Stimulated activated CD4-positive, alpha-beta T cell treated with anti-CD3 and anti-CD28 coated beads, Interleukin-15, amount 100 ng/mL, for 48 hours (primary cell): ENCODE data around the gene RAB3D.
"Not testable (repeated sequence)": the region's sequence is repeated elsewhere in the genome, so short reads cannot be mapped to it uniquely, and the experiment has no call there.

ENCODE experiments used
- DNase-seq, 2 donors: peaks; one replicate each; pipeline ENCODE4 v3.0.0-alpha.2; 2020; ENCODE audit warnings: low read depth in 2 of 2

Gene RAB3D

DNA sequence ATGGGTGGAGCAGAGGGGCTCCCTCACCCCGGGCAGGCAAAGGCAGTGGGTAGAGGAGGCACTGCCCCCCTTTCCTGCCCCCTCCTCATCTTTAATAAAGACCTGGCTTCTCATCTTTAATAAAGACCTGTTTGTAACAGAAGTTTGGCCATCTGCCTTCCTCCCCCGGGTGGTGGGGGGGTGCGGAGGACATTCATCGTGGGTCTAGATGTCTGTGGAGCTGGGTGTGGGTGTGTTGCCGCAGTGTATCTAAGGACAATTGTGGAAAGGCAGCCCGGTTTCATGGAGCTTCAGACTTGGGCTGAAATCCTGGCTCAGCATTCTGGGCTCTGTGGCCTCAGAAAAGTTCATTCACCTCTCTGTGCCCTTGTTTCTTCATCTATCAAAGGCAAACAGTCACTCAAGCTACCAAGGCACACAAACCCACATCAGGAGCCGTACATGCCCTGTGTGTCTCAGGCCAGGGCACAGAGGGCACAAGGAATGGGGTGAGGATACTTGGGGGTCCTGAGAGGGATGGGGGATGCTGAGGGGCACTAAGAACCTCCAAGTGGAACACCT is 26.2 kb upstream of the RAB3D start:
- no peak for DNase-seq

DNA sequence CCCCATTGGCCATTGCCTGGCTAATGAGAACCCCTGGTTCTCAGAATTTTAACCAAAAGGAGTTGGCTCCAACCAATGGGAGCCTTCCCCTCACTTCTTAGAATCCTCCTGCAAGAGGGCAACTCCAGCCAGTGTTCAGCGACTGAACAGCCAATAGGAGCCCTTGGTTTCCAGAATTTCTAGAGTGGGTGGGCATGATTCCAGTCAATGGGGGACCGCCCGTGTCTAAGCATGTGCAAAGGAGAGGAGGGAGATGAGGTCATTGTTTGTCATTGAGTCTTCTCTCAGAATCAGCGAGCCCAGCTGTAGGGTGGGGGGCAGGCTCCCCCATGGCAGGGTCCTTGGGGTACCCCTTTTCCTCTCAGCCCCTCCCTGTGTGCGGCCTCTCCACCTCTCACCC is 25.5 kb upstream of the RAB3D start:
- no peak for DNase-seq

- no peak for DNase-seq
These were observed 24.9 kb upstream of the RAB3D start for GRCh38 chr19:11364296-11364904.

GRCh38 chr19:11363881-11364280 is 24.4 kb upstream of the RAB3D start:
- DNase-seq = no peak

DNA sequence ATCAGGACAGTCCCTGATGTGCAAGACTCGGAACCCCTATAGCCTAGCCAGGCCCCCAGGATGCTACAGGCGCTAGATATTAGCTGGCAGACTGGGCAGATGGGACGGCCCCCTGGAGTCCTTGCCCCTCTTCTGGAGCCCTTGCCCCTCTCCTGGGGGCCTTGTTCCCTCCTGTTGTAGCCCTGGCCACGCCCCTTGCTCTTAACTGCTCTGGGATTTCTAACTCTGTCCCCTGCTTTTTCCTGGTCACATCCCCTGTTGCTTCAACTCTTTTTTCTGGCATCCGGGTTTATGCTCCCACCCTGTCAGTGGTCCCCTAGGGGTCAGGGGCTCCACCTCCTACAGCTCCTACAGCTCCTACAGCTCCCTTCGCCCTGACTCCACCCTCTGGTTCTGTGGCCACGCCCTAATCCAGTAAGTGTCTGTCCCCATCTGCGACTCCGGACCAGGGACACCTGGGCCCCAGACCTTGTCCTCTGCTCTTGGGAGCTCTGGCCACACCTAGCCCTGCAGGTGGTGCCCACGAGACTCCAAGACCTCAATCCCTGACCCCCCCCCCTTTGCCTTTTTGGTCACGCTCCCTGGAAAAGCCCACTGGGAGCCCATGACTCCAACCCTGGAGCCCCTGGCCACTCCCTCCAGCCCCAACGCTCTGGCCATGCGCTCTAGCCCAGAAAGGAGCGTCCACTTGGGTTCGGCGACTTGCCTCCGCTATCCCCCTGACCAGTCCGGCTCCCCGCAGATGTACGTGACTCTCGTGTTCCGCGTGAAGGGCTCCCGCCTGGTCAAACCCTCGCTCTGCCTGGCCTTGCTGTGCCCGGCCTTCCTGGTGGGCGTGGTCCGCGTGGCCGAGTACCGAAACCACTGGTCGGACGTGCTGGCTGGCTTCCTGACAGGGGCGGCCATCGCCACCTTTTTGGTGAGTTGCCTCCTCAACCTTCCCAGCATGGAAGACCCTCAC is 22.6 kb upstream of the RAB3D start:
- DNase-seq = no peak

DNA sequence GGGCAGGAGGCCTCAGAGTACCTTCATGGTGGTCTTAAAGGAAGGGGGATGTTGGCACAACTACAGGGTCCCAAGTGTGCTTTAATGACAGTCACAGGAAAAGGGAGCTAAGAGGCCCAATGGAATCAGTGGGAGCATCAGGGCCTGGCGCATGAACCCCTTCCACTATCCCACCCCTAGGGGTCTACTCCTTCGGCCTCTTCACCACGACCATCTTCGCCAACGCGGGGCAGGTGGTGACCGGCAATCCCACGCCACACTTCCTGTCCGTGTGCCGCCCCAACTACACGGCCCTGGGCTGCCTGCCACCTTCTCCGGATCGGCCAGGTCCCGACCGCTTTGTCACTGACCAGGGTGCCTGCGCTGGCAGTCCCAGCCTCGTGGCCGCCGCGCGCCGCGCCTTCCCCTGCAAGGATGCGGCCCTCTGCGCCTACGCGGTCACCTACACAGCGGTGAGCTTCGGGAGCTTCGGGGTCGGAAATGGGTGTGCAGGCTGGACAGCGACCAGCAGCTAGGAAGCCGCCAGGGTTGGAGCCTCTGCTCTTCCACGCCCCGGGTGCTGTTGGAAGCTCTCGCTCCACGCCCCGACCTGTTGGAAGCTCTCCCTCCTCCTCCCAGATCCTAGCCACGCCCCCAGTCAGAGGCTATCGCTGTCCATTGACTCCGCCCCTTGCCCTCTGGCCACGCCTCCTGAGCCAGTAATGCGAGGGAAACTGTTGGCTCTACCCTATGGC is 21.7 kb upstream of the RAB3D start:
- DNase-seq = no peak

GRCh38 chr19:11359421-11359820 is 20.0 kb upstream of the RAB3D start:
- no peak for DNase-seq

GRCh38 chr19:11356676-11357550 is 17.5 kb upstream of the RAB3D start:
- no peak for DNase-seq

DNA sequence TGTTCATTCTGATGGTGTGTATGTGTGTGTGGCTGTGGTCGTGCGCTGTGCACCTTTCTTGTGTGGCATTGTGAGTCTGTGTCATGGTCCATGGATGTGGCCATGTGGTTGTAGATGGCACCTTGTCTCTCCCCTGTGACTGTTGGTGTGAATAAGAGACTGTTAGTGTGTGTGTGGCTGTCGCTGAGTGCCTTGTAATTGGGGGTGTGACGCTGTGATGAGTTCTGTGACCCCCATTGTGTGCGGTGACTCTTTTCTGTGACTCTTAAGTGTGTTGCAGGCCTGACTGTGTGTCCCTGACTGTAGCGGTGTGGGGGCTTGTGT is 16.6 kb upstream of the RAB3D start:
- no peak for DNase-seq

DNA sequence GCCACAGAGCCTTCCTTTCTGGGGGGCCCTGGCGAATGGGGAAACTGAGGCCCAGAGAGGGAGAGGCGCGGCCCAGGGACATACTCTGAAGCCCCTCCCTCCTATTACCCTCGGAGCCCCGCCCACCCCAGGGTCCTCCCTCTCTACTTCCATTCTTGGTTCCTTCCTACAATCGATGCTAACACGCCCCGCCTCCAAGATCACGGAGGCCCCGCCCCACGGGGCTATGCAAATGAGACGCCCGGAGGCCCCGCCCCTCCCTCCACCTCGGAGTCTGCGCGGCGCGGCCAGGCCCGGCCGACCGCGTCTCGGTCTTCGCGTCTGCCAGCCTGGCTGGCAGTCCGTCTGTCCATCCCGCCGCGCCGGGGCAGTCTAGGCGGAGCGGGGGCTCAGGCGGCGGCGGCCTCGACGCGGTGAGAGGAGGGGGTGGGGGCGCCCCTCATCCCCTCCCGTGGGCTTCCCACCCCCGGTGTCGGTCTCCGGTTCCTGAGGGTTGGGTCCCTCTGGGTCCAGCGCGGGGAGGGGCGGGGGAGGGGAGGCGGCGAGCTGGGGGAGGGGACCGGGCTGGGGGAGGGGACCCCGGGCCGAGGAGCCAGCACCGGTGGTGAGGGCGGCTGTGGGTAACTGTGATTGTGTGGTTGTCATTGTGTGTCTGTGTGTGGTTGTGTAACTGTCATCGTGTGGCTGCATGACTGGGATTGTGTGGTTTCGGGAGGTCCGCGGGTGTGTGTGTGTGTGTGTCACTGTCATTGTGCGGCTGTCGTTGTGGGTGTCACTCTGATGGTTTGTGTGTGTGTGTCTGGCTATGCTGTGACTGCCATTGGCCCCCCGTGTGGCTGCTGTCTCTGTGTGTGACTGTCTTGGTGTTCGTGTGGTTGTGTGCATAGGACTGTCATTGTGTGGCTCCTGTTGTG is 16.0 kb upstream of the RAB3D start, which contains the start of gene PLPPR2:
TSS of gene PLPPR2 (plus strand) at position 273 of the 914 bp plus-strand sequence. CDS start 2,242 bp downstream, outside the sequence.
- DNase-seq = peak; percentile 76 to 86

DNA sequence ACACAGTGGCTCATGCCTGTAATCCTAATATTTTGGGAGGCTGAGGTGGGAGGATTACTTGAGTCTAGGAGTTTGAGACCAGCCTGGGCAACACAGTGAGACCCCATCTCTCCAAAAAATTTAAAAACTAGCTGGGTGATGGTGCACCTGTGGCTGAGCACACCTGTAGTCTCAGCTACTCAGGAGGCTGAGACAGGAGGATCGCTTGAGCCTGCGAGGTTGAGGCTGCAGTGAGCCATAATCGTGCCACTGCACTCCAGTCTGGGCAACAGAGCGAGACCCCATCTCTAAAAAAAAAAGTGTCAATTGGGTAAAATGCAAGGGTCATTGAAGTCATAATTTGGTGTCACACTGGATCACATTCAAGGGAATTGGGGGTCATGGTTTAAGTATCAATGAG is 14.6 kb upstream of the RAB3D start:
- not testable (repeated sequence) for DNase-seq

GRCh38 chr19:11349171-11349570 is 9.7 kb upstream of the RAB3D start:
- DNase-seq = no peak

GRCh38 chr19:11347546-11348039 is 8.1 kb upstream of the RAB3D start:
- DNase-seq = no peak

- peak; percentile 98 for DNase-seq
These were observed 6.9 kb upstream of the RAB3D start, which contains the start of the genes CCDC159 and TMEM205 for GRCh38 chr19:11346104-11346940. Gene CCDC159 (plus strand): TSS chr19:11346519. CDS start chr19:11346607, 88 bp downstream. Gene TMEM205 (minus strand): TSS chr19:11346268. CDS start chr19:11345619, 649 bp downstream.

DNA sequence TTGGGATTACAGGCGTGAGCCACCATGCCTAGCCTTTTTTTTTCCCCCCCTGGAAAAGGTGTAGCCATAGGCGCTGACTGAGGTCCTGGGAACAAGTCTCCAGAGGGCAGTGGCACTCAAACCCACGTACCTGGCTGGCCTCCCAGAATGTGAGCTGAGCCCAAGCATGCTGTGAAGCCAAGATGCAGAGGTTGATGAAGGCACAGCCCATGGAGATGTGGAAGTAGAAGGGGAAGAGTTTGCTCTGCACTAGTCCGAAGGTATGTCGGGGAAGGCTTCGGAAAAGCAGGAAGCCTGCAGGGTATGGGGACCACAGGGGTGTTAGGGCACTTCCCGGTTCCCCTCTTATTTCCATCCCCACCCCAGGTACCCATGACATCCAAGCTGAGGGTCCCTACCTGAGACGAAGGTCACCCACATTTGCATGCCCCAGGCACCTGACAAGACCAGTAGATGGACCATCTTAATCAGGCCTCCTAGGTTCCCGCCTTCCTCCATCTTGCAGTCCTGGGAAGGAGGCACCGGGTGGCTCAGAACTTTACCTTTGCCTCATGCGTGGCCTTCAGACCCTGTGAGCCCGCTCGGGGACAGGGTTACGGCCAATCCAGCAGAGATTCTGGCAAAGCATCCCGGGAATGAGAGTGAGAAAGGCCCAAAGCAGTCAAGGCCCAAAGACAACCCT is 5.8 kb upstream of the RAB3D start:
- no peak for DNase-seq

- no peak for DNase-seq
These were observed 3.0 kb upstream of the RAB3D start for GRCh38 chr19:11342429-11342828.

GRCh38 chr19:11340099-11340467 is 626 bp upstream of the RAB3D start:
- DNase-seq = not testable (repeated sequence)

DNA sequence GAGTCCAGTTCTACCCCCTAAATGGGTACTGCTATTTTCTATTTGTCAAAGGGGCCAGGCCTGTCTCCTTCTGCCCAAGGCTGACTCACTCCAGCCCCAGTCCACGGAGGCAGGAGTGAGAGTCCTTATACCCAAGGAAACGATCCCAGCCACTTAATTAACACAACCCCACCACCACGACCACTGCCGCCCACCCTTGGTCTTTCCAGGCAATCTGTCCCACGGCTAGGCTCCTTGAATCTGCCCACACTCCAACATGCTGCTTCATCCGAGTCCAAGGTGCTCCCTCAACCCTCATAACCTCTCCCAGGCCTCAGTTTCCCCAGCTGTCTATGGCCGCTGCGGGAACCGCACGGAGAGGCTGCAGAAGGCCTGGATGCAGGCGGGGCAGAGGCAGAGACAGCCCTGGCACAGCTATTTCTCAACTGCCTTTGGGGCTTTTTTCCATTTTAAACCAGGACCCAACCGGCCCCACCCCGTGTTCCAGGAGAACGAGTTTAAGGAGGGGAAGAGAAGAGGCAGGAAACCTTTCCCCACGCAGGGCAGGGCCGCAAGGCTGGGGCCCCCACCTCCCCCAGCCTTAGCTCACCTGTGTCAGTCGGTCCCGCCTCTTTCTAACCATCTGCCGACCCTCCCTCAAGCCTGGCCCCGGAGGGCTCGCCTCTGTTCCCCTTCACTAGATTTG is 746 bp downstream of the RAB3D start:
- DNase-seq = no peak
